IPS-18c (cell line): ENCODE results near the gene PALD1.
"Not testable (repeated sequence)": the region's sequence is repeated elsewhere in the genome, so short reads cannot be mapped to it uniquely, and the experiment has no call there.

Source experiments
- H3K4me3 ChIP-seq: 2 replicates; pipeline ENCODE4 v1.7.0; 2013; ENCODE audit warnings: low read depth, mild to moderate bottlenecking, low read length, moderate library complexity; ENCODE audit not compliant: insufficient read depth
- H3K9me3 ChIP-seq: one replicate; pipeline ENCODE4 v1.6.1; 2013; ENCODE audit warnings: mild to moderate bottlenecking, low read length, moderate library complexity; ENCODE audit not compliant: control insufficient read depth, insufficient read depth

The PALD1 gene

DNA sequence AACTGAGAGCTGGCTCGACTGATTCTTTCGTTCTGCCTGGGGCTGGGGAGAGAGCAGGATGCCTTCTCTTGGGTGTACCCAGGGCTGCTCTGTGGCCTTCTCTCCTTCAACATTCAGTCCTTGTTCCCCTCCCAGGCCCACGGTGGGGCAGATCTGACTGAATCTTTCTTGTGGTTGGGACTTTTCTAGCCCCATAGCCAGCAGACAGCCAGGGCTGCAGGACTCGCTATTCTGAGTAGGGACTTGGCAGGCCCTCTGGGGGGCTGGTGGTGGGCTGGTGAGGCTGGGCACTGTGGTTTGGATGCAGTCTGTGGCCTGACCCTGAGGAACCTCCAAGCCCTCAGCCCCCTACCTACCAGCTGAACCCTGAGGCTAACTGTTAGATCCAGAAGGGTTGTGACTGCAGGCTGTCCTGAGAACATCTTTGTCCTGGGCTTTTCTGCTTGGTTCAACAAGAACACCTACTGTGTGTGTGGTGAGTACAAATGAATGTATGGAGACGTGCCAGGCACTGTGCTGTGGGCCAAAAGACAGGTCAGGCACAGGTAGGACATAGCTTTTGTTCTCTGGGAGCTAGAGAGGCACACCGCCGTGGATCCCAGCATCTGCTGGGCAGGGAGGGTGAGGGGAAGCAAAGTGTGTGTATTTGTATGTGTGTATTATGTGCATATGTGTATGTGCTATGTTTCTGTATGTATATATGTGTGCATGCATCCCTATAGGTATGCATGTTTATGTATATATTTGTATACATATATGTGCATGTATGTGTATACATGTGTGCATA lies 2.1 kb upstream of the PALD1 start:
- Histone ChIP-seq H3K4me3 (no peak overlapping the region), H3K9me3 (no peaks in the 10 kb centered on the region)

DNA sequence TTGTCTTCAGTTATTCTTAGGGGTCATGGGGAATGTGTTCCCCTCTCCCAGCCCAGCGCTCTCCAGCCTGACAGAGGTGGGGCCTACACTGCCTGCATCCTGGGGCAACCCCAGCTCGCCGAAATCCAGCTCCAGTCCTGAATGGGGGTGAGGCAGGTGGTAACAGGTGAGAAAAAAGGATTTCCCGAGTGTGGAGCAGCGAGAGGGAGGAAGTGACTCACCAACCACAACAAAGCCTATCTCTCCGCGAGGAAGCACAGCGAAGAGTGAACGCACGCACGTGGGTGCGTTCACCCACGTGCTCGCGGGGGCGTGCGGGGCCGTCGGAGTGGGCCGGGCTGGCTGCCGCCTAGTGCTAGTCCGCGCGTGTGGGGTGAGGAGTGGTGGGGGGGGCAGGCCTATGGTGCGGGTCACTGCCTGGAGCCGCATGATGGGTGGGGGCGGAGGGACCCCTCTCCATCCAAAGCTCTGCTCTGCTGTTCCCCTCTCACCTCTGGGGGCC lies 855 bp upstream of the PALD1 start:
- Histone ChIP-seq H3K4me3 (peak overlapping the region; percentile 77), H3K9me3 (no peaks in the 10 kb centered on the region)

GRCh38 chr10:70479165-70479581 lies 606 bp downstream of the PALD1 start:
- H3K9me3 ChIP-seq: no peaks in the 10 kb centered on the region
- H3K4me3 ChIP-seq: peak overlapping the region; percentile 77

- peak overlapping the region; percentile 77 for H3K4me3 ChIP-seq
- no peaks in the 10 kb centered on the region for H3K9me3 ChIP-seq
These were observed 1.2 kb downstream of the PALD1 start for GRCh38 chr10:70479626-70480238.

GRCh38 chr10:70480239-70480861 lies 1.8 kb downstream of the PALD1 start:
- H3K4me3 ChIP-seq: no peak overlapping the region

DNA sequence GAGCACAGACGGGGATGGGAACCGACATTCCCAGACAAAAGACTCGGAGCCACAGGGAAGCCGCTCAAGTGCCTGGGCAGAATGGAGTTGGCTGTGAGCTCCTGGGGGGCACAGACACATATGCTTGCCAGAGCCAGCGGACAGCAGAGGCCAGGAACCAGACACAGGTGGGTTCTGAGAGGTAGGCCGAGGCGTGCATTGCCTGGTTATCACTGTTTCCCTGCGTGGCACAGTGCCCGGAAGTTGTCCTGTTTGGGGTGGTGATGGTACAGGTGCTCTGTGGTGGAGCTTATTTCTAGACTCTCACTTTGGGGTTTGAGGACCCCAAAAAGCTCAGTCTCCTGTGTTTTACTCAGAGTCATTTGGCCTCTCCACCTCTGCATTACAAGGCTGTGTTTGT lies 2.5 kb downstream of the PALD1 start:
- H3K4me3 ChIP-seq: no peak overlapping the region
- no peaks in the 10 kb centered on the region for H3K9me3 ChIP-seq

More at GRCh38 chr10:70480239-70480861, 1.8 kb downstream of the PALD1 start:
- H3K9me3 ChIP-seq: no peaks in the 10 kb centered on the region

DNA sequence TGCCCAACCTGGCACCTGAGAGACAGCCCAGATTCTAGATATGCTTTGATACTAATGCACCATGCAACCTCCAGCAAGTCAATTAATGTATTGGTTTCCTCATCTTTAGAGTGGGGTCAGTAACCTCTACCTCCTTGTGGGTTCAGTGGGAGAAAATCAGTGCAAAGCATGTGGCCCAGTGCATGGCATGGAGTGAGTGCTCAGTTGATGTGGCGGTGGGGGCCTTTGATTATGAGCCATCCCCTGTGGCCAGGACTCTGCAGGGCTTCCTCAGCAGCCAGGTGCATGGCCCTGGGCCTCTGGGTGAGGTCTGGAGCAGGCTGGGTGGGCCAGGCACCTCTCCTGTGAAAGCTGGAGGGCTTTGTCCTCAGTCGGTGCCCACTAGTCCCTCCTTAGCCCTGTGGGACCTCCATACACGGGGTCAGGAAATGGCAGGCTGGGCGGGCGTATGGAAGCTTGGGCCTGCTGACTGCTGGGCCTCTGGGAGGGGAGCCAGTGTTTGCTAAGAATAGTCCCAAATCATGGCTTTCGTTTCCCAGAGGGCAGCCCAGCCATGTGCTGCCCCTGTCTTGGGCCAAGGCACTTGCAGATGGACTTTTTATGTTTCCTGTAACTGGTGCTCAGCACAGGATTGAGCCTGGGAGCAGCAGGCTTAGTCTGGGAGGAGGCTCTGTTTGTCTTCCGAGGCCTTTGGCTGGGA lies 3.4 kb downstream of the PALD1 start:
- H3K4me3 ChIP-seq: no peak overlapping the region

DNA sequence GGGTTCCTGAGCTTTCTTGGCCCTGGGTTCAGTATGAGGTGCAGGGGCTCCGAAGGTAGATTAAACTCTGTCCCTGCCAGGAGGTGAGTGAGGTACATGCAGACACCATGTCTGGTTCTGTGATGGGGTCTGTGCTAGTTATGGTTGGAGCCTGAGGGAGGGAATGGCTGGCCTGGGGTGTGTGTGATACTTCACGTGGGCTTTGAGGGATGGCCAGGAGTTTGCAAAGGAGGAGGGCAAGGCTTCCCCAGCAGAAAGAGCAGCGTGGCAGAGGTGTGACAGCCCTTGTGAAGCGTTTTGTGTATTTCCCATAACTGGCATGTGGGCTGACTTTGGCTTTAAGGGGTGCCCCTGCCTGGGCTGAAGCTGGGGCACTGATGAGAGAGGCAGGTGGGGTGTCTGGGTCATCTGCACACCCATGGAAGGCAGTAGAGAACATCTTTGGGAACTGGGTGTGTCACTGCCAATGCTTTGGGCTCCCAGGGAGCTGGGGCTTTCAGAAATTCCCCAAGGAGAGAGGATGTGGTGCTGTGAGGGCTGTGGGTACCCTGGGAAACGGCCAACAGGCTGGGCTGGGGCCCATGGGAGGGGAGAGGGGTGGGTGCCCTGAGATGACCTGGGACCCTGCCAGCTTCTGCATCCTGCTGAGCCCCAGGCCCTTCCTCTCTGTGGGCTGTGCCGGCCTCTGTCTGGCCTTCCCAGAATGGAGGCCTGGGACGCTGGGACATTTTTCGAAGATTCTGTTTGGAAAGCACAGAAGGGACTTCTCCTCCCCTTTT lies 4.6 kb downstream of the PALD1 start:
- no peak overlapping the region for H3K4me3 ChIP-seq

More for the DNA sequence above, 3.4 kb downstream of the PALD1 start:
- no peaks in the 10 kb centered on the region for H3K9me3 ChIP-seq

GRCh38 chr10:70483872-70484271 lies 5.3 kb downstream of the PALD1 start:
- not testable (repeated sequence) for H3K9me3 ChIP-seq, H3K4me3 ChIP-seq

More for the DNA sequence above, 4.6 kb downstream of the PALD1 start:
- H3K9me3 ChIP-seq: no peaks in the 10 kb centered on the region

GRCh38 chr10:70487824-70488223 lies 9.3 kb downstream of the PALD1 start:
- H3K4me3 ChIP-seq: no peak overlapping the region
- no peaks in the 10 kb centered on the region for H3K9me3 ChIP-seq

DNA sequence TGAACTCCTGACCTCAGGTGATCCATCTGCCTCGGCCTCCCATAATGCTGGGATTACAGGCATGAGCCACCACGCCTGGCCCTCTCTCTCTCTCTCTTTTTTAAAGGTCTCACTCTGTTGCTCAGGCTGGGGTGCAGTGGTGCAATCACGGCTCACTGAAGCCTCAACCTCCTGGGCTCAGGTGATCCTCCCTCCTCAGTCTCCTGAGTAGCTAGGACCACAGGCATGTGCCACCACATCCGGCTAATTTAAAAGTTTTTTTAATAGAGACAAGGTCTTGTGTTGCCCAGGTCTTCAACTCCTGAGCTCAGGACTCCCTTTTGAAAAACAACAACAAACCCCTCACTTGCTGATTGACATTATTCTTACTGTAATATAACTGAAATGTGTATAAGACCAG lies 11.6 kb downstream of the PALD1 start:
- H3K4me3 ChIP-seq: no peak overlapping the region
- H3K9me3 ChIP-seq: no peaks in the 10 kb centered on the region

DNA sequence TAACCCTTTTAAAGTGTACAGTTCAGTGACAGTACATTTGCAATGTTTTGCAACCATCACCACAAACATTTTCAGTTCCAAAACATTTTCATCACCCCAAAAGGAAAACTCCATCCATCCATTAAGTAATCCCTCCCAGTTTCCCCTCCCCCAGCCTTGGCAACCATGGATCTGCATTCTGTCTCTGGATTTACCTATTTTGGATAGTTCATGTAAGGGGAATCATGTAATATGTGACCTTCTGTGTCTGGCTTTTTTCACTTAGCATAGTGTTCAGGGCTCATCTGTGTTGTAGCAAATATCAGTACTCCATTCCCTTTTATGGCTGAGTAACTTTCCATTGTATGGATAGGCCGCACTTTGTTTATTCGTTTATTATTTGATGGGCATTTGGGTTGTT lies 13.0 kb downstream of the PALD1 start:
- no peaks in the 10 kb centered on the region for H3K9me3 ChIP-seq
- H3K4me3 ChIP-seq: no peak overlapping the region

- no peak overlapping the region for H3K4me3 ChIP-seq
These were observed 14.5 kb downstream of the PALD1 start for GRCh38 chr10:70492786-70493659.

GRCh38 chr10:70493660-70494234 lies 15.2 kb downstream of the PALD1 start:
- Histone ChIP-seq H3K4me3 (no peak overlapping the region), H3K9me3 (no peaks in the 10 kb centered on the region)

More at GRCh38 chr10:70492786-70493659, 14.5 kb downstream of the PALD1 start:
- H3K9me3 ChIP-seq: no peaks in the 10 kb centered on the region

DNA sequence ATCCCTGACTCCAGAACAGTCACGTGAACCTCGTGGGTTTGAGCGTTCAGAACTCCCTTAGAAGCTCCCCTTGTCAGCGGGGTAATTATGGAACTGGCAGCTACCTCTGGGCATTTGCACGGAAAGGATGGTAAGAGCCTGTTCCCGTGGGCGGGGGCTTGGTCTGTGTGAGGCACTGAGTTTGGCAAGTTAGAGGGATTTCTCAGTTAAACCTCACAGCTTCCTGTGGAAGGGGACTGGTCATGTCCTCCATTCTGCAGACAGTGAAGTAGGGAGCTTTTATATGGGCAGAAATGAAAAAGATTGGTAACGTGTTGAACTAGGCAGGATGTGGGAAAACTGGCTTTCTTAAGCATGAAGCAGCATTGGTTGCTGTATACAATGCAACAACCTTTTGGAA lies 16.0 kb downstream of the PALD1 start:
- no peaks in the 10 kb centered on the region for H3K9me3 ChIP-seq
- H3K4me3 ChIP-seq: no peak overlapping the region

GRCh38 chr10:70494966-70495365 lies 16.4 kb downstream of the PALD1 start:
- H3K4me3 ChIP-seq: no peak overlapping the region

More at GRCh38 chr10:70494966-70495365, 16.4 kb downstream of the PALD1 start:
- H3K9me3 ChIP-seq: no peaks in the 10 kb centered on the region
